GM23338 (cell line): ENCODE measurements around the gene RORC. TPM values are rescaled to one million over a fixed set of nuclear protein-coding genes. Genes with fewer than 3 reads are reported as not detected.

Source experiments
- ATAC-seq: fragments of 200-7000 bp; cut with Tn5 transposase; 3 replicates; pipeline ENCODE4 v1.9.1; 2020
- DNase-seq: peaks from one replicate; pipeline ENCODE4 v3.0.0-alpha.2; 2015; ENCODE audit warnings: low spot score
- H2AFZ ChIP-seq: fragments of 200-600 bp; sonication (generic); 2 replicates; pipeline ENCODE4 v1.8.0; 2016; ENCODE audit warnings: antibody characterized with exemption, mild to moderate bottlenecking, moderate library complexity
- H3F3A ChIP-seq: fragments of 200-600 bp; sonication (generic); replicated peaks from 2 replicates; pipeline ENCODE4 v1.8.0; 2017; ENCODE audit warnings: antibody characterized with exemption, mixed run types, low read depth
- H3K27ac ChIP-seq: fragments of 200-600 bp; sonication (generic); 2 replicates; pipeline ENCODE4 v1.6.1; 2016; ENCODE audit warnings: low read depth
- H3K27me3 ChIP-seq: fragments of 200-600 bp; sonication (generic); 2 replicates; pipeline ENCODE4 v1.8.0; 2016; ENCODE audit warnings: mild to moderate bottlenecking, mixed run types, moderate library complexity; ENCODE audit not compliant: insufficient read depth
- H3K36me3 ChIP-seq: fragments of 200-600 bp; sonication (generic); 2 replicates; pipeline ENCODE4 v1.8.0; 2016; ENCODE audit warnings: mild to moderate bottlenecking; ENCODE audit not compliant: insufficient read depth
- H3K4me1 ChIP-seq: fragments of 200-600 bp; sonication (generic); 2 replicates; pipeline ENCODE4 v1.8.0; 2016; ENCODE audit warnings: mild to moderate bottlenecking, moderate library complexity; ENCODE audit not compliant: insufficient read depth
- H3K4me2 ChIP-seq: fragments of 200-600 bp; sonication (generic); 2 replicates; pipeline ENCODE4 v1.7.1; 2017; ENCODE audit warnings: mixed run types
- H3K4me3 ChIP-seq: fragments of 200-600 bp; sonication (generic); 2 replicates; pipeline ENCODE4 v1.6.1; 2016; ENCODE audit warnings: mixed run types
- H3K79me2 ChIP-seq: fragments of 200-600 bp; sonication (generic); replicated peaks from 2 replicates; pipeline ENCODE4 v1.8.0; 2017; ENCODE audit warnings: mild to moderate bottlenecking; ENCODE audit not compliant: insufficient read depth
- H3K9me2 ChIP-seq: fragments of 200-600 bp; sonication (generic); 2 replicates; pipeline ENCODE4 v1.8.0; 2017; ENCODE audit not compliant: insufficient read depth
- H4K20me1 ChIP-seq: fragments of 200-600 bp; sonication (generic); replicated peaks from 2 replicates; pipeline ENCODE4 v1.8.0; 2017; ENCODE audit warnings: mild to moderate bottlenecking; ENCODE audit not compliant: insufficient read depth
- H3K27ac Mint-ChIP-seq: 2 replicates; pipeline ENCODE4 v1.8.0; 2020; ENCODE audit warnings: inconsistent platforms, mild to moderate bottlenecking, moderate library complexity, mixed read lengths
- H3K27me3 Mint-ChIP-seq: 3 replicates; pipeline ENCODE4 v1.8.0; 2022; ENCODE audit warnings: low read depth, mild to moderate bottlenecking, moderate library complexity, mixed read lengths, inconsistent platforms; ENCODE audit not compliant: insufficient read depth, poor library complexity
- H3K36me3 Mint-ChIP-seq: 3 replicates; pipeline ENCODE4 v1.8.0; 2021; ENCODE audit warnings: low read depth, mild to moderate bottlenecking, inconsistent platforms, moderate library complexity, mixed read lengths
- H3K4me1 Mint-ChIP-seq: 3 replicates; pipeline ENCODE4 v1.8.0; 2020; ENCODE audit warnings: mild to moderate bottlenecking, inconsistent platforms, mixed read lengths
- H3K4me3 Mint-ChIP-seq: 3 replicates; pipeline ENCODE4 v1.8.0; 2021; ENCODE audit warnings: moderate library complexity, mild to moderate bottlenecking, inconsistent platforms, mixed read lengths
- H3K9me3 Mint-ChIP-seq: 3 replicates; pipeline ENCODE4 v1.8.0; 2020; ENCODE audit warnings: moderate library complexity, mild to moderate bottlenecking, inconsistent platforms, mixed read lengths
- CREB1 ChIP-seq: fragments of 250-450 bp; sonication (Bioruptor Pico); IDR thresholded peaks from 2 replicates; pipeline ENCODE4 v1.5.0; 2020; ENCODE audit warnings: low read depth, mild to moderate bottlenecking, moderate library complexity
- CTCF ChIP-seq, 2 experiments: fragments of 200-600 bp in 1 of 2; sonication (generic) in 1 of 2; conservative IDR thresholded peaks; 2 replicates each; pipeline versions ENCODE4 v1.5.1 to v1.6.1; 2016 to 2017; ENCODE audit warnings: antibody characterized with exemption in 2 of 2, low read depth in 2 of 2, mild to moderate bottlenecking in 2 of 2, moderate library complexity in 1 of 2
- EZH2 ChIP-seq: fragments of 200-600 bp; sonication (generic); IDR thresholded peaks from one replicate; pipeline ENCODE4 v1.8.0; 2017; ENCODE audit warnings: antibody characterized with exemption, mild to moderate bottlenecking, low read depth; ENCODE audit not compliant: unreplicated experiment
- NANOG ChIP-seq: IDR thresholded peaks from 2 replicates; pipeline ENCODE4 v1.6.1; 2016; ENCODE audit warnings: antibody characterized with exemption, borderline replicate concordance
- POLR2AphosphoS5 ChIP-seq: IDR thresholded peaks from 2 replicates; pipeline ENCODE4 v1.6.1; 2016; ENCODE audit warnings: antibody characterized with exemption, low read depth
- REST ChIP-seq: IDR thresholded peaks from one replicate; pipeline ENCODE4 v1.6.1; 2018; ENCODE audit warnings: antibody characterized with exemption; ENCODE audit not compliant: unreplicated experiment
- STAT1 ChIP-seq: IDR thresholded peaks from one replicate; pipeline ENCODE4 v1.6.1; 2016; ENCODE audit warnings: antibody characterized with exemption; ENCODE audit not compliant: unreplicated experiment
- ZNF114 ChIP-seq: fragments of 250-450 bp; sonication (Bioruptor Pico); IDR thresholded peaks from 2 replicates; pipeline ENCODE4 v1.5.0; 2020; ENCODE audit warnings: mild to moderate bottlenecking, moderate library complexity
- ZNF331 ChIP-seq: fragments of 250-450 bp; sonication (Bioruptor Pico); IDR thresholded peaks from 2 replicates; pipeline ENCODE4 v1.5.0; 2020; ENCODE audit warnings: low read depth, mild to moderate bottlenecking, moderate library complexity
- ZNF462 ChIP-seq: fragments of 250-450 bp; sonication (Bioruptor Pico); IDR thresholded peaks from 2 replicates; pipeline ENCODE4 v1.5.0; 2020; ENCODE audit warnings: mild to moderate bottlenecking, moderate library complexity
- polyA plus RNA-seq: library from polyadenylated mRNA; unstranded; fragments of >200 nt; fragmentation: Nextera tagmentation; extraction: Ambion mirVana; gene quantifications from 2 replicates; pipeline ENCODE4 v1.2.1, GENCODE V29; 2016
- total RNA-seq: library from RNA; depleted of rRNA; stranded (reverse); fragments of >200 nt; shearing (Covaris generic); gene quantifications from 2 replicates; pipeline ENCODE4 v1.2.3, GENCODE V29; 2014

RORC gene
- total and polyA plus RNA-seq, 2 experiments from 2014 or later: 0.29 to 0.97 TPM

- TF ChIP-seq ZNF462: no peak
- no peak for TF ChIP-seq ZNF331 (CRISPR knock-in tag)
Observed at GRCh38 chr1:151827853-151828252, 3.7 kb downstream of the RORC start (continued).

GRCh38 chr1:151825751-151826660, 5.6 kb downstream of the RORC start:
- no peak overlapping the region for H3K27ac Mint-ChIP-seq
- no peaks in the 10 kb centered on the region for H3K36me3 Mint-ChIP-seq
- H4K20me1 ChIP-seq: no peaks in the 10 kb centered on the region
- no peaks in the 10 kb centered on the region; the same call in 1 of the 2 replicates for H3F3A ChIP-seq
- H3K9me2 ChIP-seq: no peaks in the 10 kb centered on the region
- no peaks in the 10 kb centered on the region for H3K27me3 ChIP-seq
- H3K4me2 ChIP-seq: peak overlapping the region; percentile 74
- peak overlapping the region; percentile 39; the same call in 1 of the 2 replicates for H3K4me3 ChIP-seq
- peak; percentile 65 for DNase-seq
- H3K79me2 ChIP-seq: no peaks in the 10 kb centered on the region
- H3K27me3 Mint-ChIP-seq: peaks cover 23% of the 10 kb centered on the region
- H3K4me1 Mint-ChIP-seq: peaks cover 51% of the 10 kb centered on the region
- ATAC-seq: peak; percentile 31
- H3K36me3 ChIP-seq: no peaks in the 10 kb centered on the region
- peak overlapping the region; percentile 91 for H2AFZ ChIP-seq
- peak overlapping the region; percentile 17; the same call in 1 of the 3 replicates for H3K4me3 Mint-ChIP-seq
- H3K9me3 Mint-ChIP-seq: no peaks in the 10 kb centered on the region; the same call in 2 of the 3 replicates
- H3K27ac ChIP-seq: no peak overlapping the region
- peaks cover 43% of the 10 kb centered on the region for H3K4me1 ChIP-seq
- TF ChIP-seq EZH2: no peak
- no peak for TF ChIP-seq REST
- TF ChIP-seq CTCF (conservative IDR thresholded peaks at IDR 0.05; ENCODE audit: low read depth in 2 of 2): 0 out of 4 replicates have a peak, but pooled peaks of 1 of the 2 experiments have one; percentile 4
- TF ChIP-seq CREB1 (CRISPR knock-in tag): no peak
- no peak for TF ChIP-seq NANOG
- no peak for TF ChIP-seq STAT1
- no peak for TF ChIP-seq ZNF114 (CRISPR knock-in tag)
- TF ChIP-seq POLR2AphosphoS5: no peak
- TF ChIP-seq ZNF331 (CRISPR knock-in tag): no peak
